HG03460 (cell line): ENCODE measurements around the gene FLCN.
"Not testable (repeated sequence)": the region's sequence is repeated elsewhere in the genome, so short reads cannot be mapped to it uniquely, and the experiment has no call there.

Experiments used
- ATAC-seq: cut with Tn5 transposase; IDR thresholded peaks from one replicate; pipeline ENCODE4 v1.9.1; 2021; ENCODE audit not compliant: unreplicated experiment

The FLCN gene

DNA sequence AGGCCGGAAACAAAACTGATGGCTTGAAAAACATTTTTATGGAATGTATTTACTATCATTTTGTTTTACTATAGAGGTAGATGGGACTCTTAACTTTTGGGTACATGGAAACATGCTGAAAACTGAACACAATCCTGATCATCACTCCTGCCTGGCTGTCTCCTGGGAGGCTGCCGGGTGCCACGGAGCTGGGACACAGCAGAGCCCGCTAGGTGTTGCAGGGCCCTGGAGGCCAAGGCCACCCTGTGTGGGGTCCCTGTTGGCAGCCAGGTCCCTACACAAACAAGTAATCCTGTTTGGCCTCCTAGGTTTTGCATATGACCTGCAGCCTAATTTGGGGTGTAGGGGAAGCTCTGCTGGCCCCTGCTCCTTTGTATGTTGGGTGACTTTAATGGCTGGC is 48.4 kb downstream of the FLCN start:
- no peak for ATAC-seq

DNA sequence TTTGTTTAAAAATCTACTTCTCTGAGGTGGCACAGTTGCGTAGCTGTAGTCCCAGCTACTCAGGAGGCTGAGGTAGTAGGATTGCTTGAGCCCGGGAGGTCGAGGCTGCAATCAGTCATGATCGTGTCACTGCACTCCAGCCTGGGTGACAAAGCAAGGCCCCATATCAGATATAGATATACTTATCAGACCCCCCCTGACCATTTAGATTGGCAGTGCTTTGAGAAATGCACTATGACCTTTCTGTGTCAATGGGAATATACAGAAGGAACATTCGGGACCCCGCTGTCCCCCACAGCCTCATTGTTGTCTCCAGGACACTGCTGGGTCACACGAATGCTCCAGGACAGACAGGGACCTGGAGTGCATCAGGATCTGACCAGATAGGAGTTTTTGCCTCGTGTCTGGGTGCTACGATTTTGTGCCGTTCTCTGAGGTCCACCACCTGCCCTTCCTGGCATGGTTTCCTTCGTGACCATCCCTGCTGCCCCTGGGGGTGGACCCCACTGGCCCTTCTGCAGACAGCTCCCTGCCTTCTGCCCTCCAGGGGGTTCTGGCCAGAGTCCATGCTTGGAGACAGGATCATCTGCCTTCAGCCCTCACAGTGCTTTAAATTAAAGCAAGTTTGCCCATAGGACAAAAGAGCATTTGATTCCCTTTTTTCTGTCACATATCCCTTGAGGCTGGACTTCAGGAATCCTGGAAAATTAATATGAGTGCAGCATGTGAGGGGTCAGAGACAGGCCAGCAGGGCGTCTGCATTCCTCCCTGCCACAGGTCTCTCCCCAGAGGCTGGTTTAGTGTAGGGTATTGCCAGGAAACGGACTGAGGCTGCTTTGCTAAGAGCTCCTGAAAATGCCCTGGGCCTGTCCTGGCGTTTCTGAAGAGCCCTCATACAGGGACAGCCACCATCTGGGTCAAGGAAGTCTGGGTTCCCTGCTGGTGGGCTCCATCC is 50.1 kb downstream of the FLCN start:
- no peak for ATAC-seq

DNA sequence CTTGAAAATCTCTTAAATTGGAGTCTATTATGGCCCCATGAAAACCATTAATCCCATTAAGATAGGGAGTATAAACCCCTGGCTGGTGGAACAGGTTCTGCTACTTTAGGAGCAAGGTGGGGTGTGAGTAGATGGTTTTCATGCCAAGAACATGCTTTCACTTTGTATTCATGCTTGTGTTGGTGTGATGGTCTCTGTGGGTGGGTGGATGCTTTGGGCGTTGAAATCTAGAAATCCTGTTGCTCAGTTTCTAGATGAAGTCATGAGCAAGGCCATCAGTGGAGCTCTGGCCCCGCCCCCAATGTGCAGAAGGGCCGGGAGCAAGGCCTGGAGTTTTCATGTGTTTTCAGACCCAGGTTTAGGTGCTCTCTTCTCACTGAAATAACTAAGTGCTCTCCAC is 50.9 kb downstream of the FLCN start:
- ATAC-seq = no peak

DNA sequence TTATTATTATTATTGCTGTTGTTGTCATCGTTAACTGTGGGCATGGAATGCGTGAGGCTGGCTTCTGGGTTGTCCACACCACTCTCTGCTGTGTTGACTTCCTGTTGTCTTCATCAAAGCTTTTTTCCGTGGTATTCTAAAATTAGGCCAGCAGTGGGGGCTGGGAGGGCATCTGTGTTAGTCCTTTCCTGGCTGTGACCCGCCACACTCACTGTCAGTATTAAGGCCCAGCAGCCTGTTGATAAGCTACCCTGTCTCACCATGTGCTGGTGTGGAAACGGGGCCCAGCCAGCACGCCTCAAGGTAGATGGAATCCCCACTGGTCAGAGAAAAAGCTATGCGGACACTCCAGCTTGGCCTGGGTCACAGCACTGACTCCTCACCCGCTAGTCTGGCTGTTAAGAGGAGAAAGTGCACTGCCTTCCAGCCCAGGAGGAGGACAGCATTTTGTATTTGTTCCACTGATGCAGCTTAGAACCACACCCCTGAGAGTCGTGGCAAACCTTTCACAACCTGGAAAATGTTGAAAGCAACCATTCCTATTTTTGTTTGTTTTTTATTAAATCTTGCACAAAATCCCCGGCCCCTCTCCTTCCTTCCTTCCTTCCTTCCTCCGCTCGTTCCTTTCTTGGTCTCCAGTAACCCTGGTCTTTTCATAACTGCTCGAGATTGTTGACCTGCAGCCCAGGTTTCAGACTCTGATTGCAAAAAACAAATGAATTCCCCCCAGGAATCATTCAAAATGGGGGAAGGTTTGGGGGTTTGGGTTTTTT is 51.8 kb downstream of the FLCN start:
- not testable (repeated sequence) for ATAC-seq

DNA sequence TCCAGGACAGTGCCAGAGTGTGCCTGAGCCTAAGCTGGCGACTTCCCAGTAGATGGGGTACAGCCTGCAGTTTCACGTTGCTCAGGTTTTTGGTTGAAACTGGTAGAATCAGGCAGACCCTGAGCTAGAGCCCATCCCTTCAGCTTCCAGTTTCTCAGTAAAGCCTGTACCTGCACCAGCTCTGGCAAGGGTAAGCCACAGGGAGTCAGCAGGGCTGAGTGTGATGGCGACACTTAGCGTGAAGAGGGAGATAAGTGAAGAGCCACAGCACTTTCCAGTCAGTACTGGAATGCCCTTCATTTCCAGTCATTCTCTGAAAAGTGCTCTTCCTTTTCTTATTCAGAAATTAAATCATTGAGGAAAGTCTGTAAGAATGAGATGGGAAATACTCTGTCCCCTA is 53.2 kb downstream of the FLCN start:
- ATAC-seq = no peak

DNA sequence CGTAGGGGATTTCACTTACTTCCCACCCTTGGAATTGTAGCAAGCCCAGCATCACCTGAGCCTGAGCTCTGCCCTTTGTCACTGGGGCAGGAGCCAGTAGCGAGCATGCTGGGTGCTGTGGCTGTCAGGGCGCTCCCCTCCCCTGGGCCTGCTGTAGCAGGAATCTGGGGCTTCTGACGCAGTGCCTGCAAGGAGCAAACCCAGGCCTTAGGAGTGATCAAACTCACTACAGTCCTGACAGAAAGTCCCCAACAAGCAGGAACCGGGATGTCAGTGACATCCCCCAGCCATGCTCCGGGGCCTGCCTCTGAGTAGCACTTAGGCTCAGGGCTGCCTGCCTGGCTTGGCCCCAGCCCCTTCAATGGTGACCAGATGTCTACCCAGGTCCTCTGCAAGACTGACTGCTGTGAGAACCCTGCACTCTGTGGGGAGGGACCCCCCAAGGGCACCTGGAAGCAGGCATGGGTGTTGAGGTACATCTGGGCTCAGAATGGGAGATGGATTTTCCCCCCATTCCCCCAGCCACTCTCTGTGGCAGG is 54.3 kb downstream of the FLCN start:
- ATAC-seq = no peak

DNA sequence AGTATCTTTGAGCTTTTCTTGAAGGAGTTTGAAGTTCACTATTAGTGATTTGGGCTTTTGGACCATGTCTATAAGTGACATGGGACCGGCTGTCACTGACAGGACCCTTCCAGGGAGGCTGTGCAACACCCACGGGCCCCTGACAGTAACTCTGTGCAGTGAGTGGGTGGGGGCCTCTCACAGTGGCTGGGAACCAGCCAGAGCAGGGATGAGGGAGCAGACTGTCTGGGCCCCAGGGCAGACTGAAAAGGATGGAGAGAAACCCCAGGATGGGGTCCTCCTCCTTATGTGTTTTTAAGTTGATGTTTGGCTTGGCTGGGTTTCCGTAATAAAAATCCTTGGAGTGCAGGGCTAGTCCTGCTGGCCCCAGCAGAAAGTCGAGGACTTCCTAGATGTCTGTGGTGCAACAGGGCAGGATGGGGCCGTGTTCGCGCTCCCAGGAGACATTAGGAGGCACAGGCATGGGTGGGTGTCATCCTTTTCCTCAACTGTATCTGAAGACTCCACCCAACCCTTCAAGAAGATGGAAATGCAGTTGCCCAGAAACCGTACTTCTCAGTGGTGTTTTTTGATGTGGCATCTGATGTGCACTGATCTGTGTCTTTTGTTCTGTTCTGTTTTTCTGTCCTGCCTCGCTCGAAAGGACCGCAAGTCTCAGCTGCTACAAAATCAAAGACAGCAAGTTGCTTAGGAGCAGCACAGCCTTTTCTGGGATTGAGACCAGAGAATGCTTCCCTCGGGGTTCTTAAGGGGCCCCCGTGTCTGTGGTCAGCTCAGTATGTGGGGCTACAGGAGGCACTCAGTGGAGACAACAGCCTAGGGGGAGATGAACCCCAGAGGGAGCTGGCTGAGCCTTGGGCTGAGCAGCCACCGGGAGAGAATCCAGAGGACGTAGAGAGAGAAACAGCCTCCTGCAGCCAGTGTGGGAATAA is 55.0 kb downstream of the FLCN start:
- ATAC-seq = no peak

DNA sequence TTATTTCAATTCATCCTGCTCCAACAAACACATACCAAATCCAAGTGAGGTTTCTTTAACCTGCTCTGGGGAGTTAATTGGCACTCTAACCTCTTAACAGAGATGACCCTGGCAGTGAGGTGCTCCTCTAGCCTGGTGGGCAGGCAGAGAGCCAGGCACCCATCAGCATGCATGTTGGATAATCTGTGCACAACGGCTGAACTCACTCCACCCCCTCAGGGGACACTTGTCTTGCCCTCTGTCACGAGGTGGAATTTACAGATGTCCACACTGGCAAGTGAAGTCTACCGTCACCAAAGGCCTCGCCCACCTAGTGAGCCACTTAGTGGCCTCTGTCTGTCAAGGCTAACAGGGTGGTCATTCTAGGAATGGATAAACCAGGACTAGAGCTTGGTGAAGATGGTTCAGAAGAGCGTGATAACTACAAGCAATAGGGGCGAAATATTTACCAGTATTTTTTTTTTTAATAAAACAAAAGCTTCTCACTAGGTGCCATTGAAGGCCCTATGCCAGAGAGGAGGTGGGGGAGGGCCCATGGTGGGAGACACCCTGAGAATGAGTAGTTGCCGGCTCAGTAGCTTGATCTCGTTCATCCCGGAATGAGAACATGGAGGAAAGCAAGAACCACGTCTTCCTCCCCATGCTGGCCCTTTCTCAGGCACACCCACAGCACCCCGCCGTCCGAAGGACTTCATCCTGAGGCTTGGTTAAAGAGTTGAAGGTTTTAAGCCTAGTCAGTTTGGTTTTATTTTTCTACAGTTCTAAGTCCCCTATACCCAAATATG is 56.0 kb downstream of the FLCN start:
- ATAC-seq = no peak

DNA sequence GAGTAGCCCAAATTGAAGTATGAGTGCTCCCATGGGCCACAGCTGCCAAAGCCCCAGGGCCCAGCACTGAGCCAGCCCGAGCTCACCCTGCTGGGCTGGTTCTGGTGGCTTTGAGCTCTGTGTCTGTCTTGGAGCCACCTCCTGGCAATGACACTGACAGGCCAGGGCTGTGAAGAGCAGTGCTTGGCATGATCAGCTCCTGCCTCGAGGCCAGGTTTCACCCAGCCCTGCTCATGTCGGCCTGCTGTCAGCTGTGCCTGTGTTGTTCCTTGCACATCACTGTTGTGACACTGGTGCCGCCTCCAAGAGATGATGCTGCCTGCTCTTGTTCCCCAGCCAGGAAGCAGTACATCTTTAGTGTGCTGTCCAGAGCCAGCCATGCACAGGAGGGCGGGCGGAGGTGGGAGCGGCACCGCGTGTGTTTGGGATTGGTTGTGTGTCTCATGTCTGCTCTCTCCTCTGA is 56.8 kb downstream of the FLCN start:
- ATAC-seq = no peak

DNA sequence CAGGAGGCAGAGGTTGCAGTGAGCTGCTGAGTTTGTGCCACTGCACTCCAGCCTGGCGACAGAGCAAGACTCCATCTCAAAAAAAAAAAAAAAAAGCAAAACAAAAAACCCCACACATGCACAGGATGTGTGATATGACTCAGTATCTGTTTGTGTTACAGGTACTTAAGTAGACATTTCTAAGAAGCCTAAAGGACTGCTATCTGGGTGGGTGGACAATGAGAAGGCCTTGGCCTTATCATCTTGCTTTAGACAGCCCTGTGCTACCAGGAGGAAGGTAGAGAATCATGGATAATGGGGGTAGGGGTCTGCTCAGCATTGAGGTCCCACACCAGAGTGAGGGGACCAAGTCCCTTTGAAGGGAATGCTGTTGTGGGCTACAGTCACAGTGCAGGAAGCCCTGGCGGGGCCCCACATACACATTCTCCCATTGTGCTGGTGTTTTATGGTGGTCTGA is 57.6 kb downstream of the FLCN start:
- ATAC-seq = no peak

DNA sequence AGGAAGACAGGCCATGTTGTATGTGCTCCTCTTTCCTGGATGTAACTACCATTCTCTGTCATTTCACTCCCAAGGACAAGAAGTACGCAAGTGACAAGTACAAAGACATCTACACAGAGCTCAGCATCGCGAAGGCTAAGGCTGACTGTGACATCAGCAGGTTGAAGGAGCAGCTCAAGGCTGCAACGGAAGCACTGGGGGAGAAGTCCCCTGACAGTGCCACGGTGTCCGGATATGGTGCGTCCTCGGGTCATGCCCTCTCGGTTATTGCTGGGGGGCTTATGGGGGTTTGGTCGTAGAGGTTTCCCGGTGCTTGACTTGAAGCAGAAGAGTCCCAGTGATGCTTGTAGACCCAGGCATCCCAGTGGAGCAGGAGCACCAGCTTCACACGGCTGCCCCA is 59.8 kb downstream of the FLCN start:
- ATAC-seq = no peak

DNA sequence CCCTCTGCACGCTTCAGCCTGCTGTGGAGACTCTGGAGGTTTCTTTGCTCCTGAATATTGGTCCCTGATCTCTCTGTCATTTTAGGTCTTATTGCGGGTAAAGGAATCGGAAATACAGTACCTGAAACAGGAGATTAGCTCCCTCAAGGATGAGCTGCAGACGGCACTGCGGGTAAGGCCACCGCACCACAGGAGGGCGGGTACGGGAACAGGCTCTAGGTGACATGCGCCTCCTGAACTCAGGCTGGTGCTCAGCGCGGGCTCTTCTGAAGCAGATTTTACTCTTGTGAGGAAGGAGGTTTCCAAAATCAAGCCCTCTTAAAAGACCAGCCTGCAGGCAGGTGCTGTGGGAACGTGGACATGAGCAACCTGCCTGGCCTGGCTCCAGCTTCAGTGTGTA is 60.6 kb downstream of the FLCN start:
- no peak for ATAC-seq

DNA sequence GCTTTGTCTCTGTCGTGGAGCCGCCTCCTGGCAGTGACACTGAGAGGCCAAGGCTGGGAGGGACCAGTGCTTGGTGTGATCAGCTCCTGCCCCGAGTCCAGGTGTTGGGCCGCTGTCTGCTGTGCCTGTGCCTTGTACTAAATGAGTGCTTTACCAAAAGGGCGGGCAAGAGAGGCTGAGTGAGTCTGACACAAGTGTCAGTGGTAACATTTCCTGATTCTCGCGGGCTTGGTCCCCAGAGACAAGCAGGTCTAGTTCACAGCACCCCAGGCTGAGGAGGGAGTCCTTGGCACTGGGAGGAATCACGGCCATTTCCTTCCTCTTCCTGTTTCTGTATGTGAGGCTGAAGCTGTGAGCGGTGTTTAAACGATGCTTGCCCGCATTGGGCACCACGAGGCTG is 61.1 kb downstream of the FLCN start:
- ATAC-seq = peak; percentile 43

DNA sequence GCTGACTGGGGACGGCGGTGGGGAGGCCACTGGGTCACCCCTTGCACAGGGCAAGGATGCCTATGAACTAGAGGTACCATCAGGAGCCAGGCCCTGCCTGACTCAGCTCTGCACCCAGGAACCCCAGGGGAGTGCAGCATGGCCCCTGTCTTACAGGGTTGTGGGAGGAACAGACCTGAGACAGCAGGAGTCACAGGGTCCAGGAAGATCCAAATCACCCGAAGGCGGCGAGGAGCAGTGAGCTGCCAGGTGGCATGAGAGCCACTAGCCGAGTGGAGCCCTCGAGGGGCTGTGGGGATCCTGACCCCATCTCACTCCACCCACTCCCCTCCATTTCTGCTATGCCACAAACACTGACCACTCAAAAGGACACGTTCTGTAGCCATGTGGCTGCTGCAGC is 61.6 kb downstream of the FLCN start:
- ATAC-seq = no peak

DNA sequence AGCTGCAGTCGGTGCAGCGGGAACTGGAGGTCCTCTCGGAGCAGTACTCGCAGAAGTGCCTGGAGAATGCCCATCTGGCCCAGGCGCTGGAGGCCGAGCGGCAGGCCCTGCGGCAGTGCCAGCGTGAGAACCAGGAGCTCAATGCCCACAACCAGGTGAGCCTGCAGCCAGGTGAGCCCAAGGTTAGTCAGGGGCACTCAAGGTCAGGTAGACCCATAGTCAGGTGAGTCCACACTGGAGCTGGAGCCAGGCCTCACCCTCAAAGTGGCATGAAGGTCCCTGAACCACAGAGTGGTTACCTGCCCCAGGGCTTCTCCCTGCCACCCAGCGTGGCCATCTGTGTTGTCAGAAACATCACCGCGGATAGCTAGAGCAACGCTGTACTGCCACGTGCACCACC is 63.0 kb downstream of the FLCN start:
- no peak for ATAC-seq

DNA sequence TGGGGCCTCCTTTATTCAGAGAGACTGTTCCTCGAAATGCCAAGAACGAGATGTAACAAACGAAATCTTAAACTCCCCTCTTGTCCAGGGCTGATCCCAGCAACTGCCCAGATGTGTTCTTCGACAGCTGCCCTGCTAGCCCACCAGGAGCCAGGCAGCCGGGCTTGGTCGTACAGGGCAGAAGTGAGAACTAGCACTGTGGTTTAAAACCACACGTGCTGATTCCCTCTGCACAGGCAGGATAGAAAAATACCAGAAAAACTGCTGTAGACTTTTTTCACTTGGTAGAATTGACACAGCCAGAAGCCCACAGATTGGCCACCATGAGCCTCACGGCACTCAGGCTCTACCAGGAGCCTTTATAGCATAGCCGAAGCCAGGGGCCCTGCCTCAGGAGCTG is 64.0 kb downstream of the FLCN start:
- no peak for ATAC-seq

DNA sequence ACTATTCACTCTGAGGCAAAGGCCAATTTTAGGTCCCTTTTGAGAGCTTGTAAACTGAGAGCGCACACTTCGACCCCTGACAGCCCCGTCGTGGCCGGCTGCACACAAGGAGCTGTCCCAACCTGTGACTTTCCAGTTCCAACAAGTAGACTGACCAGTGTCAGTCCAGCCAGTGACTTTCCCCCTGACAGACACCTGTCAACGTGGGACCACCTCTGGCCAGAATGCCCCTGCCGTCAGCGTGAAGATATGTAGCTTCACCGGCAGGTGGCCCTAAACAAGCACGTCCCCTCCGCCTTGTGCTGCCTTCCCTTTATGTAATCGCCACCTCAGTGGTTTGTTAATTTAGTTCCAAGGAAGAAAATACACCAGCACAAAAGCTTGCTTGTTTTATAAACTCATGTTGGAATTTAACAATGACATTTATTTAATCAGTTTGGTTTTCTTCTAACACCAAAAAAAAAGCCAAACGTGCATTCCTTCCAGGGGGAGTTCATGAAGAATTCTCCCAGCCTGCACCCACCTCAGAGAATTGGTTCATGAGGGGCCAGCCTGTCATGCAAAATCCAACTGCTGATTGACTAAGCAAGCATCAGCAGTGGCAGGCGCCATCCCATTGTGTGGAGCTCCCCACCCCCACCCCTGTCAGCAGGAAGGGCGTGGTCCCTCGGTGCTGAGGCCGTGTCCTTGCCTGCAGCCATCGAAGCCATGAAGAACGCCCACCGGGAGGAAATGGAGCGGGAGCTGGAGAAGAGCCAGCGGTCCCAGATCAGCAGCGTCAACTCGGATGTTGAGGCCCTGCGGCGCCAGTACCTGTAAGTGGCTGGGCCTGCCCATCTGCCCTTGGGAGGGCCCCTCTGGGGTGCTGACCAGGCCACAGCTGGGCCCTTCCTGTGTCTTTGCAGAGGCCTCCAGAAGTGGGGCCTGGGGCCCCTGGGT is 64.7 kb downstream of the FLCN start:
- no peak for ATAC-seq

DNA sequence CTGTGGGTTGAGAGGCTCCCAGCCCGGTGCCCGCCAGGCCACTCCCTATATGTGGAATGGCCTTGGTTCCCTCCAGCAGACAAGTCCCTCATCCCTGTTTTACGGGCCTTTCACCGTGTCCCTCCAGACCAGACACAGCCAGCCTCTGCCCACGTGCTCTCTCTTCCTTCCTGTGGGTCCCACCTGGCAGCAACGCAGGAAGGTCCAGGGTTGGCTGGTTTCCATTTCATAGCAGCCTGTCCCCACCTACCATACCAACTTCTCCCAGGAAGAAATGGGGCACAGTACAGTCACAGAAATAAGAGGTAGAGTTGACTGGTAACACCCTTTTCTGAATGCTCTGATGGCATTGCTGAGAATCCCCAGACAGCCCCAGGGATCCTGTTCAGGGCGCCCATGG is 65.8 kb downstream of the FLCN start:
- no peak for ATAC-seq
